ENCODE measurements around the gene SH2D3A. TPM values are rescaled to one million over a fixed set of nuclear protein-coding genes. Genes with fewer than 3 reads are reported as not detected.

Gene SH2D3A
- polyA plus RNA-seq, 1 donor (not counting 4 experiments of a cell fraction or from before 2014, with no cell fraction given), result 24.9 TPM

- Histone ChIP-seq H3K27me3 (ENCODE audit: control insufficient read depth, extremely low read depth, insufficient read depth, low read length) (no peaks in the 10 kb centered on the region), H3K27ac (ENCODE audit: control insufficient read depth, insufficient read depth, low read length) (no peak overlapping the region), H4K20me1 (ENCODE audit: control insufficient read depth, extremely low read depth, insufficient read depth, low read length) (no peaks in the 10 kb centered on the region), H3K79me2 (ENCODE audit: control insufficient read depth, insufficient read depth, low read length) (no peaks in the 10 kb centered on the region), H3K9ac (ENCODE audit: control insufficient read depth, extremely low read depth, insufficient read depth, low read length) (no peak overlapping the region), H3K9me1 (ENCODE audit: control insufficient read depth, extremely low read depth, insufficient read depth, low read length) (no peaks in the 10 kb centered on the region), H3K9me3 (ENCODE audit: control insufficient read depth, low read depth, low read length) (no peaks in the 10 kb centered on the region), H3K4me1 (ENCODE audit: control insufficient read depth, extremely low read depth, insufficient read depth, low read length) (no peaks in the 10 kb centered on the region), H3K4me3 (ENCODE audit: control insufficient read depth in 2 of 3, extremely low read depth in 1 of 3, insufficient read depth in 2 of 3, low read depth in 1 of 3, low read length in 3 of 3) (no peak overlapping the region), H2AFZ (ENCODE audit: control insufficient read depth, low read length) (no peak overlapping the region), H3K36me3 (ENCODE audit: control insufficient read depth in 2 of 2, extremely low read depth in 1 of 2, insufficient read depth in 2 of 2, low read length in 2 of 2) (no peaks in the 10 kb centered on the region), H3K4me2 (ENCODE audit: control insufficient read depth, extremely low read depth, insufficient read depth, low read depth, low read length) (no peak overlapping the region)
- dilution Hi-C loops (cut with MboI; ENCODE audit: extremely low pct_ligation_motif_present, low sequenced_read_pairs), result no loop called here
- no peak for FAIRE-seq
- TF ChIP-seq EZH2 (IDR thresholded peaks at IDR 0.05; ENCODE audit: low read length) (no peak), CTCF (optimal IDR thresholded peaks at IDR 0.05 in 1 of 3, IDR thresholded peaks at IDR 0.05 in 1 of 3, conservative IDR thresholded peaks at IDR 0.05 in 1 of 3; ENCODE audit: extremely low read depth in 1 of 3, insufficient read depth in 2 of 3, low read length in 3 of 3) (no peak)
- no peak for DNase-seq (ENCODE audit: low read depth, low spot score)
These were observed 44.1 kb upstream of the SH2D3A start for GRCh38 chr19:6811378-6811777.

- FAIRE-seq (no peak), DNase-seq (ENCODE audit: low read depth, low spot score) (no peak)
- Histone ChIP-seq H3K9me1 (ENCODE audit: control insufficient read depth, extremely low read depth, insufficient read depth, low read length) (no peaks in the 10 kb centered on the region), H3K9me3 (ENCODE audit: control insufficient read depth, low read depth, low read length) (no peaks in the 10 kb centered on the region), H3K79me2 (ENCODE audit: control insufficient read depth, insufficient read depth, low read length) (no peaks in the 10 kb centered on the region), H3K4me3 (ENCODE audit: control insufficient read depth in 2 of 3, extremely low read depth in 1 of 3, insufficient read depth in 2 of 3, low read depth in 1 of 3, low read length in 3 of 3) (no peak overlapping the region), H3K9ac (ENCODE audit: control insufficient read depth, extremely low read depth, insufficient read depth, low read length) (no peak overlapping the region), H3K36me3 (ENCODE audit: control insufficient read depth in 2 of 2, extremely low read depth in 1 of 2, insufficient read depth in 2 of 2, low read length in 2 of 2) (no peaks in the 10 kb centered on the region), H3K27me3 (ENCODE audit: control insufficient read depth, extremely low read depth, insufficient read depth, low read length) (no peaks in the 10 kb centered on the region), H2AFZ (ENCODE audit: control insufficient read depth, low read length) (no peak overlapping the region), H4K20me1 (ENCODE audit: control insufficient read depth, extremely low read depth, insufficient read depth, low read length) (no peaks in the 10 kb centered on the region), H3K4me2 (ENCODE audit: control insufficient read depth, extremely low read depth, insufficient read depth, low read depth, low read length) (no peak overlapping the region), H3K4me1 (ENCODE audit: control insufficient read depth, extremely low read depth, insufficient read depth, low read length) (no peaks in the 10 kb centered on the region), H3K27ac (ENCODE audit: control insufficient read depth, insufficient read depth, low read length) (no peak overlapping the region)
- TF ChIP-seq CTCF (optimal IDR thresholded peaks at IDR 0.05 in 1 of 3, IDR thresholded peaks at IDR 0.05 in 1 of 3, conservative IDR thresholded peaks at IDR 0.05 in 1 of 3; ENCODE audit: extremely low read depth in 1 of 3, insufficient read depth in 2 of 3, low read length in 3 of 3) (no peak), EZH2 (IDR thresholded peaks at IDR 0.05; ENCODE audit: low read length) (no peak)
- dilution Hi-C loops (cut with MboI; ENCODE audit: extremely low pct_ligation_motif_present, low sequenced_read_pairs), result no loop called here
These were observed 42.0 kb upstream of the SH2D3A start for GRCh38 chr19:6809262-6809661.
